HG02852 (cell line): ENCODE data around the gene SDHAF4.
"Not testable (repeated sequence)": the region's sequence is repeated elsewhere in the genome, so short reads cannot be mapped to it uniquely, and the experiment has no call there.

ENCODE experiments used
- ATAC-seq: cut with Tn5 transposase; IDR thresholded peaks from one replicate; pipeline ENCODE4 v1.9.1; 2021; ENCODE audit warnings: mild to moderate bottlenecking, moderate library complexity; ENCODE audit not compliant: unreplicated experiment

The SDHAF4 gene

GRCh38 chr6:70590400-70590799 lies 23.7 kb downstream of the SDHAF4 start:
- ATAC-seq, result no peak

GRCh38 chr6:70592391-70593117 lies 25.8 kb downstream of the SDHAF4 start:
- no peak for ATAC-seq

DNA sequence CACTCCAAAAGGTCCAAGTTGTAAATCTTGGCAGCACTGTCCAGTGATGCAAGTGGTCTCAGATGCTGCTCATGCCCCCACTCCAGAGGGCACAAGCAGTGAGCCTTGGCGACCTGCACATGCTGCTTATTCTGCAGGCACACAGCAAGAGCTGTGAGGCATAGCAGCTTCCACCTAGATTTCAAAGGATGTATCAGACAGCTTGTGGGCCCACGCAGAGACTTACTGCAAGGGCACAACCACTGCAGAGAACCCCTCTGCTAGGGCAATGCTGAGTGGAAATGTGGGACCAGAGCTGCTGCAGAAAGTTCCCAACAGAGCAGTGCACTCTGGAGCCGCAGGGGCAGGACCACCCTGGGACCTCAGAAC lies 26.4 kb downstream of the SDHAF4 start:
- no peak for ATAC-seq

DNA sequence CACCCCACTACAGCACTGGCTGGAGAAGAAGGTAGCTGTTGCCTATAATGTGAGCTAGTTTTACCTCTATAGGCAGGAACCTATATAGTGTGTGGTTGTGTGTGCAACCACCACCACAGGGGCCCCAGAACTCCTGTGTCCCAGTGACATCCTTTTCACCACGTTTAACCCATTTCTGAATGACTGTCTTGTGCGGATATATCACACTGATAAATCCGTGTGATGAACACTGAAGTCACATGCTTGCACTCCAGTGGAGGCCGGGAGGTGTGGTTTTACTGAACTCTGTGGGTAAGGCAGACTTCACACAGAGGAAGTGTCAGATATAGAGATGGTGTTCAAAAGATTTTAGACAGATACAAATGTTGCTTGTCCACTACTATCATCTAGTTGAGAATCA lies 32.5 kb downstream of the SDHAF4 start:
- no peak for ATAC-seq

- ATAC-seq, result no peak
Measured at GRCh38 chr6:70601014-70601413, 34.3 kb downstream of the SDHAF4 start.

DNA sequence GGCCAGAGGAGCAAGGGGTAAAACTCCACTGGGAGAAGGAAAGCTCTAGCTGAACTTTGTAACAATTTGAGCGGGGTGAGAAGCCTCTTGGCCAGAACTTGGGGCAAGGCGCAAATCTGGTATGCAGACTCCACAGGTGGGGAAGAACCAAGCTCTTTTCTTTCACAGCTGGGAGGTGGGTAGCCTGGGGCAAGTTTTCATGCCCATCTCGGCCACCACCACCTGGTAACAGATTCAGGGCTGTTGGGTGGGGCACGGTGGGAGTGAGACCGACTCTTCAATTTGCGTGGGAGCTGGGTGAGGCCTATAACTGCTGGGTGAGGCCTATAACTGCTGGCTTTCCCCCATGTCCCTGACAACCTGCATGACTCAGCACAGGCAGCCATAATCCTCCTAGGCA lies 37.5 kb downstream of the SDHAF4 start:
- no peak for ATAC-seq

DNA sequence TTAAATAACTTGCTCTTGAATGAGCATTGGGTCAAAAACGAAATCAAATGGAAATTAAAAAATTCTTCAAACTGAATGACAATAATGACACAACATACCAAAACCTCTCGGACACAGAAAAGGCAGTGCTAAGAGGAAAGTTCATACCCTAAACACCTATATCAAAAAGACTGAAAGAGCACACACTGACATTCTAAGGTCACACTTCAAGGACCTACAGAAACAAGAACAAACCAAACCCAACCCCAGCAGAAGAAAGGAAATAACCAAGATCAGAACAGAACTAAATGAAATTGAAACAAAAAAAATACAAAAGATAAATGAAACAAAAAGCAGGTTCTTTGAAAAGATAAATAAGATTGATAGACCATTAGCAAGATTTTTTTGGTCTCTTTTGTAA lies 40.6 kb downstream of the SDHAF4 start:
- not testable (repeated sequence) for ATAC-seq

GRCh38 chr6:70609181-70609580 lies 42.5 kb downstream of the SDHAF4 start:
- ATAC-seq, result not testable (repeated sequence)

- no peak for ATAC-seq
Measured at GRCh38 chr6:70616728-70617260, 50.1 kb downstream of the SDHAF4 start.

- ATAC-seq, result no peak
Measured at GRCh38 chr6:70620746-70621145, 54.0 kb downstream of the SDHAF4 start.

DNA sequence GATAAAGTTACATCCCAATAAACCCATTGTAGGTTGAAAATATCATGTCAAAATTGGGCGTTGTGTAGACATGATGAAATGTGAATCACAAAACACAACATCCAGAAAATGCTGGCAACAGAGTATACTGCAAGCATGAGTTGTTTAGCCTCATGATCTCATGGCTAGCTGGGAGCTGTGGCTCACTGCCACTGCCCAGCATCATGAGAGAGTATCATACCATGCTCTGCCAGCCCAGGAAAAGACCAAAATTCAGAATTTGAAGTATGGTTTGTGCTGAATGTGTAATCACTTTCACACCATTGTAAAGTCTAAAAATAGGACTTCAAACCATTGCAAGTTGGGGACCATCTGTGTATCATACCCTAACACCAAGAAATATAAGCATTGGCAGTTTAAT lies 55.7 kb downstream of the SDHAF4 start:
- ATAC-seq, result no peak

DNA sequence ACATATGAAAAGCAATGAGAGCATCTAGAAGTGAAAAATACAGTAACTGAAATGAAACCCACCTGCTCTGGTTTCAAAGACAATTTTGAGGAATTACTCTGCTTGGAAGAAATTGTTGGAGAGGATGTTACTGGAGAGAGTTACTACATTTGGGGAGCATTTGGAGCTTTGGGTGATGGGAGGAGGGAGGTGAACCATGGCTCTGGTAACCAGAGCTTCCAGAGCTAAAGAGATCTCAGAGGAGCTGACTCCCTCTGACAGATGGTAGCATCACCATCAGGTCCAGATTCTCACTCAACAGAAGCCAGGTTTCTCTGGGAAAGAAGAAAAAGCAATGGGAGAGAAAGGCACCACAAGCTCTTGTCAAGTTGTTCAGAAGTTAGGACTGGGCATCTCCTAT lies 58.7 kb downstream of the SDHAF4 start:
- no peak for ATAC-seq

DNA sequence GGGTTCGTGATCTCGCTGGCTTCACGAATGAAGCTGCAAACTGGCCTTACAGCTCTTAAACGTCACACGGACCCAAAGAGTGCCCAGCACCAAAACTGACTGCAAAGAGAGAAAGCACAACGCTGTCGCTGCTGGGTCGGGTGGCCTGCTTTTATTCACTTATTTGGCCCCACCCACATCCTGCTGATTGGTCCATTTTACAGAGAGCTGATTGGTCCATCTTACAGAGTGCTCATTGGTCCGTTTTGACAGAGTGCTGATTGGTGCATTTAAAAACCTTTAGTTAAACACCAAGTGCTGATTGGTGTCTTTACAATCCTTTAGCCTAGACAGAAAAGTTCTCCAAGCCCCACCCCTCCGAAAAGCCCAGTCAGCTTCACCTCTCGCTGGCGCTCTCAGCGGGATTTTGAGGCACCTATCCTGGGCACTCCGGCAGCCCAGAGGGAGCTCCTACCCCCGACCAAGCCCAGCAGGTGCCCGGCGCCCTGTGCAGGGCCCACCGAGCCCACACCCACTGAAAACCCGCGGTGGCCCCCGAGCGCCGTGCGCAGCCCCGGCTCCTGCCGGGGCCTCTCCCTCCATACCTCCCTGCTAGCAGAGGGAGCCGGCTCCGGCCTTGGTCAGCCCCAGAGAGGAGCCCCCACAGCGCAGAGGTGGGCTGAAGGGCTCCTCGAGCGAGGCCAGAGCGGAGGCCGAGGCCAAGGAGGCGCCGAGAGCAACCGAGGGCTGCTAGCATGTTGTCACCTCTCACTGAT lies 60.9 kb downstream of the SDHAF4 start:
- ATAC-seq, result no peak

DNA sequence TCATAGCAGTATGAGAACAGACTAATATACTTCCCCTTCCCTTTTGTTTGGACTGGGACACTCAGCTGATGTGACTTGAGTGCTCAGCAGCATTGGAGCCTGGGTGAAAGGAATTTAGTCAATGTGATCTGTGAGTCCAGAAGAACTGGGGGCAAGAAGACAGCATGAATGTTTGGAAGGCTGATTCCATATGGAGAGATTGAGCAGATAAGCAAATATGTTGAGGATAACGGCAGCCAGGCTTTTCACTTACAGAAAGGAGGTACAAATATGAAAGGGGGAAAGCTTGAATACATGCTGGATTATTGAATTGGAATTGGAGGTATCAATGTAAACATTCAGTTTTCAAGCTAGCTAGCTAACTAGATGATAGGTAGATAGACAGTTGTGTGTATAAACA lies 63.2 kb downstream of the SDHAF4 start:
- no peak for ATAC-seq

GRCh38 chr6:70633870-70634269 lies 67.1 kb downstream of the SDHAF4 start:
- ATAC-seq, result no peak

DNA sequence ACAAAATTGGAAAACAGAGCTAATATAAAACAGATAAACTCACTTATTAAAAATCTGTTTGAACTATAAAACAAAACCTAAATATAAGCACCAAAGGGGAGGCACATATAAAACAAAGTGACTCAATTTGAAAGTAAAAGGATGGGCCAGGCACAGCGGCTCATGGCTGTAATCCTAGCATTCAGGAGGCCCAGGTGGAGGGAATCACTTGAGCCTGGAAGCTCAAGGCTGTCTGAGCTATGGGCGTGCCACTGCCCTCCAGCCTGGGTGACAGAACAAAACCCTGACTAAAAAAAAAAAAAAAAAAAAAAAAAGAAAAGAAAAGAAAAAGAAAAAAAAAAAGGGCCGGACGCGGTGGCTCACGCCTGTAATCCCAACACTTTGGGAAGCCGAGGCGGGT lies 69.9 kb downstream of the SDHAF4 start:
- ATAC-seq, result no peak

- ATAC-seq, result no peak
Measured at GRCh38 chr6:70638468-70638867, 71.7 kb downstream of the SDHAF4 start.
